PC-3 (cell line): ENCODE measurements around the gene PLD1. TPM values are rescaled to one million over a fixed set of nuclear protein-coding genes. Genes with fewer than 3 reads are reported as not detected.
A peak's percentile ranks its signal among the peaks of the same experiment; 100 is the strongest.

ENCODE experiments used
- ATAC-seq: fragments of 200-7000 bp; cut with Tn5 transposase; 2 replicates; pipeline ENCODE4 v1.9.1; 2020; ENCODE audit warnings: mild to moderate bottlenecking, moderate library complexity
- BruUV-seq: library from RNA; stranded (reverse); fragments of 400-500 nt; replicated peaks from 2 replicates; lab custom pipeline; 2021; lab: Mats Ljungman, UMichigan
- CTCF ChIA-PET: fragments of 300-600 bp; sonication (Branson Sonifier 250); formaldehyde crosslinking; loops from one replicate; lab custom pipeline; 2022; ENCODE audit warnings: antibody characterized with exemption; lab: Charles Lee
- POLR2A ChIA-PET: fragments of 300-600 bp; sonication (Branson Sonifier 250); formaldehyde crosslinking; loops from one replicate; lab custom pipeline; 2022; ENCODE audit warnings: antibody characterized with exemption; ENCODE audit not compliant: unreplicated experiment; lab: Charles Lee
- DNase-seq: peaks from one replicate; pipeline ENCODE4 v3.0.0-alpha.2; 2015
- H2AFZ ChIP-seq: fragments of 300-600 bp; sonication (generic); 2 replicates; pipeline ENCODE4 v1.6.0; 2016; ENCODE audit warnings: antibody characterized with exemption, low read length
- H3F3A ChIP-seq: fragments of 300-600 bp; sonication (generic); one replicate; pipeline ENCODE4 v1.6.0; 2017; ENCODE audit warnings: antibody characterized with exemption, low read length, control low read depth, mild to moderate bottlenecking; ENCODE audit not compliant: unreplicated experiment
- H3K27ac ChIP-seq: fragments of 300-600 bp; sonication (generic); 2 replicates; pipeline ENCODE4 v1.5.1; 2016; ENCODE audit warnings: mild to moderate bottlenecking, low read length
- H3K27me3 ChIP-seq: fragments of 300-600 bp; sonication (generic); 2 replicates; pipeline ENCODE4 v1.6.1; 2016; ENCODE audit warnings: low read length, mixed read lengths
- H3K36me3 ChIP-seq: fragments of 300-600 bp; sonication (generic); 2 replicates; pipeline ENCODE4 v1.6.1; 2016; ENCODE audit warnings: low read depth, mixed run types, low read length, mixed read lengths
- H3K4me1 ChIP-seq: fragments of 300-600 bp; sonication (generic); 2 replicates; pipeline ENCODE4 v1.5.1; 2016; ENCODE audit warnings: low read length; ENCODE audit not compliant: insufficient read depth
- H3K4me2 ChIP-seq: fragments of 300-600 bp; sonication (generic); 2 replicates; pipeline ENCODE4 v1.6.0; 2016; ENCODE audit warnings: low read length
- H3K4me3 ChIP-seq: fragments of 300-600 bp; sonication (generic); 2 replicates; pipeline ENCODE4 v1.5.1; 2016; ENCODE audit warnings: mild to moderate bottlenecking, low read length, mixed read lengths
- H3K79me2 ChIP-seq: fragments of 300-600 bp; sonication (generic); 2 replicates; pipeline ENCODE4 v1.6.1; 2017; ENCODE audit warnings: low read length, mixed read lengths
- H3K9ac ChIP-seq: fragments of 300-600 bp; sonication (generic); 2 replicates; pipeline ENCODE4 v1.6.0; 2016; ENCODE audit warnings: mild to moderate bottlenecking, low read length
- H3K9me2 ChIP-seq: fragments of 300-600 bp; sonication (generic); replicated peaks from 2 replicates; pipeline ENCODE4 v1.6.1; 2016; ENCODE audit warnings: mixed run types, low read length, mixed read lengths
- H3K9me3 ChIP-seq: fragments of 300-600 bp; sonication (generic); 2 replicates; pipeline ENCODE4 v1.6.1; 2016; ENCODE audit warnings: low read length, mixed read lengths
- H4K20me1 ChIP-seq: fragments of 300-600 bp; sonication (generic); 2 replicates; pipeline ENCODE4 v1.6.1; 2016; ENCODE audit warnings: low read length, mixed read lengths
- CTCF ChIP-seq: fragments of 300-600 bp; sonication (generic); conservative IDR thresholded peaks from 2 replicates; pipeline ENCODE4 v1.5.1; 2017; ENCODE audit warnings: antibody characterized with exemption, low read depth, mild to moderate bottlenecking, low read length
- EZH2 ChIP-seq: fragments of 300-600 bp; sonication (generic); IDR thresholded peaks from one replicate; pipeline ENCODE4 v1.6.1; 2017; ENCODE audit warnings: antibody characterized with exemption, mild to moderate bottlenecking, low read length; ENCODE audit not compliant: unreplicated experiment
- EZH2phosphoT487 ChIP-seq: fragments of 300-600 bp; sonication (generic); IDR thresholded peaks from 2 replicates; pipeline ENCODE4 v1.6.1; 2018; ENCODE audit warnings: mild to moderate bottlenecking, antibody characterized with exemption, low read length, borderline replicate concordance
- intact Hi-C: fragments of 100-400 bp; cut with micrococcal nuclease; formaldehyde crosslinking; loops from 2 replicates; pipeline ENCODE4 v1.9.0; 2023
- total RNA-seq: library from RNA; depleted of rRNA; stranded (reverse); fragments of >200 nt; gene quantifications from 2 replicates; pipeline ENCODE4 v1.2.3, GENCODE V29; 2014

PLD1 gene
- total RNA-seq, 1 experiment from 2014 or later: 7.3 TPM

GRCh38 chr3:171770689-171771620 lies 39.3 kb downstream of the PLD1 start:
- H3F3A ChIP-seq: no peaks in the 10 kb centered on the region
- H3K4me3 ChIP-seq: peak overlapping the region; percentile 65
- H4K20me1 ChIP-seq: no peaks in the 10 kb centered on the region
- no peaks in the 10 kb centered on the region for H3K9me2 ChIP-seq
- H3K79me2 ChIP-seq: no peaks in the 10 kb centered on the region
- DNase-seq (peak; percentile 89), ATAC-seq (peak; percentile 97)
- H3K36me3 ChIP-seq: no peaks in the 10 kb centered on the region
- H3K9me3 ChIP-seq: no peaks in the 10 kb centered on the region
- H2AFZ ChIP-seq: peak overlapping the region; percentile 71
- H3K27ac ChIP-seq: 0 out of 2 replicates have a peak overlapping the region, but pooled peaks have one; percentile 6
- no peaks in the 10 kb centered on the region for H3K27me3 ChIP-seq
- TF ChIP-seq CTCF: no peak
- TF ChIP-seq EZH2phosphoT487: no peak
- no peak for TF ChIP-seq EZH2
- ChIA-PET POLR2A (interaction anchor here (0.6 to 1.1 kb wide), 7 partner anchors 16 to 270 kb away, joined by 3 to 5 read pairs (median 5); no protein-coding TSS in a partner anchor), CTCF (interaction anchor here (0.5 to 2.6 kb wide), 9 partner anchors 18 to 794 kb away, joined by 3 to 40 read pairs (median 4); no protein-coding TSS in a partner anchor)
- peak overlapping the region; percentile 77 for H3K4me2 ChIP-seq
- H3K4me1 ChIP-seq: peaks cover 10% of the 10 kb centered on the region; the same call in 1 of the 2 replicates
- peak overlapping the region; percentile 25; the same call in 1 of the 2 replicates for H3K9ac ChIP-seq
- BruUV-seq: TSS peak; percentile 44
- intact Hi-C loops: loop anchor here (1.0 to 10.0 kb wide), 3 partner anchors 63 to 806 kb away; no protein-coding TSS in a partner anchor

GRCh38 chr3:171769461-171769860 lies 40.8 kb downstream of the PLD1 start:
- no TSS peak for BruUV-seq
- DNase-seq: no peak
- CTCF ChIA-PET: no interaction called here

More at GRCh38 chr3:171769461-171769860, 40.8 kb downstream of the PLD1 start:
- POLR2A ChIA-PET: no interaction called here
- TF ChIP-seq EZH2phosphoT487 (no peak), EZH2 (no peak), CTCF (no peak)
- no peaks in the 10 kb centered on the region for H3K36me3 ChIP-seq
- no peak overlapping the region for H3K9ac ChIP-seq
- no peaks in the 10 kb centered on the region for H3K9me3 ChIP-seq
- no peaks in the 10 kb centered on the region for H3K79me2 ChIP-seq
- H4K20me1 ChIP-seq: no peaks in the 10 kb centered on the region
- no peak overlapping the region for H3K4me3 ChIP-seq
- H3K4me1 ChIP-seq: peaks cover 10% of the 10 kb centered on the region; the same call in 1 of the 2 replicates
- H3K27ac ChIP-seq: no peak overlapping the region
- no peak overlapping the region for H2AFZ ChIP-seq
- H3K27me3 ChIP-seq: no peaks in the 10 kb centered on the region
- no peaks in the 10 kb centered on the region for H3K9me2 ChIP-seq
- no peak overlapping the region for H3K4me2 ChIP-seq
- ATAC-seq: no peak
- H3F3A ChIP-seq: no peaks in the 10 kb centered on the region
- intact Hi-C loops: no loop called here
